Pons (tissue), 1 donor: ENCODE measurements around the gene IL10RA.
"Not testable (repeated sequence)": the region's sequence is repeated elsewhere in the genome, so short reads cannot be mapped to it uniquely, and the experiment has no call there.

Experiments
- DNase-seq: peaks from one replicate; pipeline ENCODE4 v3.0.0-alpha.2; 2016; ENCODE audit warnings: low spot score

The IL10RA gene

DNA sequence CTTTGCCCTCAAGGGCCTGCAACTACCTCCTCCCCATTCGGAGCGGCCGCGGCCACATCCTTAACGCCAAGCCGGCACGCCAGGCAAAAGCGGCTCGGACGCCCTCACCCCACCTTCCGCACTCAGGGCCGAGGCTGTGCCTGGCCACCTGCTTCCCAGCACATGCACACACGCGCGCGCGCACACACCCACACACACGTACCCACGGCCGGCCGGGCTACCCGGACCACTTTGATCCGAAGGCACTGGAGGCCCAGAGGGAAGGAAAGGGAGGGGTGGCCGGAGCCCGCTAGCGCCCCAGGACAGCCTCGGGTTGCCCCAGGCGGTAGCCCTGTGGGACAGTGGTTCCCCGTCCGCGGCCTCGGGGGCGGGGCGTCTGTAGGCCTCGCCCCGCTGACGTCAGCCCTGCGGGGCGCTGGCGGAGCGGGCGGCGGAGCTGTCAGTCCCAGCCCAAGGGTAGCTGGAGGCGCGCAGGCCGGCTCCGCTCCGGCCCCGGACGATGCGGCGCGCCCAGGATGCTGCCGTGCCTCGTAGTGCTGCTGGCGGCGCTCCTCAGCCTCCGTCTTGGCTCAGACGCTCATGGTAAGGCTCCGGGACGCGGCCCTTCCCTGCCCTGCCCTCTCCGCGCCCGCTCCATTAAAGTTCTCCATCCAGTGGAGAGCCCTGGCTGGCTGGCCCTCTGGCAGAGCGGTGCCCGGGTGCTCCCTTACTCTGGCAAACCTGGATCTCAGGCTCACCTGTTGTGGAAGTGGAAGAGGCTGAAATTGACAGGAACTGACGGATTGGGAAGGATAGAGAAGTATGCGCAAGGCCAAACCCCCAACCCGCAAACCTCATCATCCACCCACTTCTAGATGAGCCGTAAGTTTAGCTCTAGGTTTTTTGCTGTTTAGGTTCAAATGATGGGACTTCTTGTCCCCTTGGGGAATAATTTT lies at the start of gene IL10RA:
IL10RA (plus strand) TSS at position 442 of the 935 bp plus-strand sequence; CDS start at position 516, 74 bp downstream.
- peak; percentile 77 for DNase-seq

DNA sequence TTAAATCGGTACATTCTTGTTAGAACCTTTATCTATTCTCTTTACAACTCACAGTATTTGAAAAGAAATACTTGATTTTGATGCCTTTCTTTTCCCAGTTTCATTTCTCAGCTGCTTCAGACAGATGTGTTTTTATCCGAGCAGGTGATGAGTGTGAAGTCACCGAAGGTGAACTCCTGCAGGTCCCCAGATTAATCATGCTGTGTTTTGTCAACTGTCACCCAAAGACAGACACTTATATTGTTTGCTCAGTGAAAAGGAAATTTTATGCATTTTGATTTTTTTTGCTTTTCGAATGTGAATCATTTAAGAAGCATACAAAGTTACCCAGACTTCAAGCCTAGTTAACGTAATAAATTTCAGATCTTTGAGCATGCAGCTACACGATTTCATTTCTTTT lies 49.2 kb upstream of the IL10RA start:
- DNase-seq, result no peak

DNA sequence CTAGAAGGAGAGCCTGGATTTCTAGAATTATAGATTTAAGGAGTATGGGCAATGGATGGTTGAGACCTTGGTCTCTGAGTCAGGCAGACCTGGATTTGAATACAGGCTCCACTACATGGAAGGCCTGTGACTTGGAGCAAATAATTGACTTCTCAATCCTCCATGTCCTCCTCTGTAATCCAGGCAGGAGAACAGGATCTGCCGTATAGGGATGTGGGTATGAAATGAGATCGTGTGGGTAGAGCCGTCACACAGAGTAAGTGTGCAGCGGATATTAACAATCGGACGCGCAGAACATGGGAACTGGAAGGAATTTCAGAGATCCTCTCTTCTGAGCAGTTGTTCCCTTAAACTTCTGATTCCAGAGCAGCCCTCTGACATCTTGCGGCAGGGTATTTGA lies 45.5 kb upstream of the IL10RA start:
- no peak for DNase-seq

DNA sequence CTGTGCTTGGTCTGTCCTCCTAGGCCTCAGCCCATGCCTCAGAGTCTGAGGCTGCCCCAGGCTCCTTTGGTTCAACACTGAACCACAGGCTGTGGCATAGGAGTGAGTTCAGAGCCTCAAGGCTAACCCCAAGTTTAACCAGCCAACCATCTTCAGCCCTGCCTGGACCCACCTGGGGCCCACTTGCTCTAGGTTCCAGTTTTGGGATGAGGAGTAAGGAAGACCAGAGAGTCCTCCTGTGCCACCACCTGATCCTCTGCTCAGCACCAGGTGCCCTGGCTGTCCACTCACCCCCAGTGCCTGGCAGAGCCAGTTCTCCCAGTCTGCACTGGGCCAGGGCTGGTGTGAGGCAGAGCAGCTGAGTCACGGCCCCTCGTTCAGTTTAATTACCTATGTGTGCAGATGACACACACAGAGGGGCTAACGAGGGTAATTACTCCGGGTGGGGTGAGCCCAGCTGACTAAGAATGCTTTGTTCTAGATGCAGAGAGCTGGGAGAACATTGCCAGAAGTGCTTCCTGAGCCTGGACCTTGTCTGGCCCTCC lies 45.0 kb upstream of the IL10RA start:
- no peak for DNase-seq

DNA sequence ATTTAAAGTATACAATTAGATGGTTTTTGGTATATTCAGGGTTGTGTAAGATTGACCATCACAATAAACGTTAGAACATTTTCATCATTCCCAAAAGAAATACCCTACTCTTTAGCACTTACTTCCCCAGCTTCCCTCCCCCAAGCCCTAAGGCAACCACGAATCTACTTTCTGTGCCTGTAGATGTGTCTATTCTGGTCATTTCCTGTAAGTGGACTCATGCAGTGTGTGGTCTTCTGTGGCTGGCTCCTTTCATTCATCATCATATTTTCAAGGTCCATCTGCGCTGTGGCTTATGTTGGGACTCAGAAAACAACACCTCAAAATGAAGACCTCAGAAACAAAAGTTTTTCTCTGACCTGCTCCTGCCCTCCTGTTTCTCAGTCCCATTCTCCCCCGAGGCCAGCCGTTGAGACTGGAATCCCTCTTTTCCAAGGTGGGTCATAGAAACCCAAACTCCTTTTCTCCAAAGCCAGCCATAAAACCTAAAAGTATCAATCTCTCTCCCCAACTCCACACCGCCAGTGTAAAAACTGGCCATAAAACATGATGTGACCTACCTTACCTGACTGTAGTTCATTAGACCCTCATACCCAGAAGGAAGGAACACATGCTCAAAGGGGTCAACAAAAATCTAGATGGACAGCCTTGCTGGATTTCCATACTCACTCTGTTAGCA lies 44.1 kb upstream of the IL10RA start:
- DNase-seq, result no peak

DNA sequence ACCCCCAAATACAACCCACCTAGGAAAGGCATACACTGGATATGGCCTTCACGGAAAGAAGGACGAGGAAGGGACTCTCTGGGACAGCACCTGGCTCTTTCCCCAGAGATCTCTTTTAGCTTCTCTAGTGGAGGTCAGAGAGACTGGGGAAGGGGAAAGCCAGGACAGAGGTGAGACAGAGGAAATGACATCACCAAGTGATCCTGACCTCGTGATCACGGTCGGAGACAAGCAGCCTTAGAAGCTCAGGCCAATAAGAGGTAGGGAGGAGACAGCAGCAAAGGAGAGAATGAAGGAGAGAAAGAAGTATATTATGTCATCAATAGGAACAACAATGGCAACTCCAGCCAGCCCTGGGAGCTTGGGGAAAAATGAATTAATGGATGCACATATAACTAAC lies 41.6 kb upstream of the IL10RA start:
- no peak for DNase-seq

DNA sequence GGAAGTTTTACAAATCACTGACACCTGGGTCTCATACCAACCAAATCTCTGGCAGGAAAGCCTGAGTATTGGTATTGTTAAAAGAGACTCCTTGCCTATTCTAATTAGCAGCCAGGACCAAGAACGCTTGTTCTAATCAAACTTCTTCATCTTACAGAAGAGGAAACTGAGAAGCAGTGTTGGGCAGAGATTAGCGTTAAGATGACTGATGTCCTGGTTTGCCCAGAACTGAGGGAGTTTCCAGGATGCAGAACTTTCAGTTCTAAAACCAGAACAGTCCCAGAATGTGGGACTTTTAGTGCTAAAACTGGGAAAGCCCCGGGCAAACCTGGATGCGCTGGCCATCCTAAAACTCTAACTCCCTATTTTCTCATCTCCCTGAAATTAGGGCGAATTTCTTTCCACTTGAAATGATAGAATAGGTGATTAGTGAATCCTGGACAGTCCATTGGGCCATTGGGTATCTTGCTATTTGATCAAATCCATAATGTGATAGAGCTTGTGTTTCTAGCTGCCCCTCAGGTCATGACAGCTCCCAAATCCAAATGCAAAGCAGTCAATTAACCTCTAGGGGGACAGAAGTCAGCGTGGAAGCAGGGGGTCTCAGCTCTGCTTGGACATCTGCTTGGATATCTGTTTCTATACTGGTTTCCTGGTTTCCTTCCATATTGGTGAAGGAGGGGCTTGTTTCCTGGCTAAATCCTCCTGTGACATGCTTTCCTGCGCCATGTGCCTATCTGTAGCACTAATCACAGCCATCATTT lies 41.0 kb upstream of the IL10RA start:
- DNase-seq, result no peak

DNA sequence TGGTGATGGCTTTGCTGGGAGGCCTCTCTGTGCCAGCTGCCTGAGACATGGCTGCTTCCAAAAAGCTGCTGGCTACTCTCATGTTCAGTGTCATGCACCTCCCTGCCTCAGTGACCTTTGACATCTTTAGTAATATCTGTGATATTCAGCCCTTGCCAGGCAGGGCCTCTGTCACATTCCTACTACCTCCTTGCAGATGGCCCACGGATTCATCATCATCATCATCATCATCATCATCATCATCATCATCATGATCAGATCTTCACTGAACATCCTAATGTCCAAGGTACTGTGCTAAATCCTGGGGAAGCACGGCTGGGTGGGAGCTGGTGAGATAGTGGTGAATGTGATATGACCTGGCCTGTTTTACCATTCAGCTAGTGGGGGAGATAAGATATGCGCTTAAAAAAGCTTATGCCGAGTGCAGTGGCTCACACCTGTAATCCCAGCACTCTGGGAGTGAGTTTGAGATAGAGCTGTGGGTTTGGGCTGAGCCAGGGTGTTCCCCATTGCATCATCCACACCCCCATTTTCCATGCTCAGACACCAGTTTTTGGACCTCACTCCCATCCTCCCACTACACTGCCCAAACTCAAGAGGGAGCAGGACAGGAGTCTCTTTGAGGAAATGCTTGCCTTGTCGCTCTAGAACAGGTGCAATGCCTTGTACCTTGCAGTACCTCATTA lies 39.9 kb upstream of the IL10RA start:
- DNase-seq, result no peak

DNA sequence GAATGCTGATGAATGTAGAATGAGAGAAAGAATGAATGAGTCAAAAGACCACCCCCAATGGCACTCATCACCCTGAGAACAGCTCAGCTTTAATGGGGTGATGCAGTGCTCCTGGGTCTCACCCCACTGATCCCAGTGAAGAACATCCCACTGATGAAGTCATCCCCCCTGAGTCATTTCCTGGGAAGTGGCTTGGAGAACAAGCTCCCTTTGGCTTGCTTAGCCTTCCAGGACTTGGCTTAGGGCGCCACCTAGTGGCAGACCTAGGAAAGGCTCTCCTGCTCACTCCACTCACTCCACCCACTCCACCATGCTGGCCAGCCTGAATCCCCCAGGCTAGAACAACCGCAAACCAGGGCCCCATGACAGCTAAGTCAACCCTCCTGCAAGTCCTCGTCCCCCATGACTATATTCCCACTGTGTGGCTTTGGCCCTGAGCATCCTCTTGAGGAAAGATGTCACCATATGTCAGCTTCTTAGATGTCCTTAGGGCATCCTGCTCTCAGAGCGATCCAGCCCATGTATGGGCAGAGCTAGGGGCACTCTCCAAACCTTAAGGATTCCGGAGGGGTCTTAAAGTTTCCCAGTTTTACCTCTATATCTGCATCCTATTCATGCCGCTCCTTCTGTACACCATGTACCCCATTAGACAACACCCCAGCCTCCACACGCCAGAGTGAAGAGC lies 39.2 kb upstream of the IL10RA start:
- peak; percentile 85 for DNase-seq

DNA sequence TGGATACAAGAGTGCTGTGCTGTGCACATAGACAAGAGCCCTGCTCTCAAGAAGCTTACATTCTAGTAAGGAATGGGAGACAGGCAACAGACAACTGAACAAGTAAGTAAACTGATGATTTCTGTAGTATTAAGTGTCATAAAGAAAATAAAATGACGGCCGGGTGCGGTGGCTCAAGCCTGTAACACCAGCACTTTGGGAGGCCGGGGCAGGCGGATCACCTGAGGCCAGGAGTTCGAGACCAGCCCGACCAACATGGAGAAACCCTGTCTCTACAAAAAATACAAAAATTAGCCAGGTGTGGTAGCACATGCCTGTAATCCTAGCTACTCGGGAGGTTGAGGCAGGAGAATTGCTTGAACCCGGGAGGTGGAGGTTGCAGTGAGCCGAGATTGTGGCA lies 38.4 kb upstream of the IL10RA start:
- not testable (repeated sequence) for DNase-seq

DNA sequence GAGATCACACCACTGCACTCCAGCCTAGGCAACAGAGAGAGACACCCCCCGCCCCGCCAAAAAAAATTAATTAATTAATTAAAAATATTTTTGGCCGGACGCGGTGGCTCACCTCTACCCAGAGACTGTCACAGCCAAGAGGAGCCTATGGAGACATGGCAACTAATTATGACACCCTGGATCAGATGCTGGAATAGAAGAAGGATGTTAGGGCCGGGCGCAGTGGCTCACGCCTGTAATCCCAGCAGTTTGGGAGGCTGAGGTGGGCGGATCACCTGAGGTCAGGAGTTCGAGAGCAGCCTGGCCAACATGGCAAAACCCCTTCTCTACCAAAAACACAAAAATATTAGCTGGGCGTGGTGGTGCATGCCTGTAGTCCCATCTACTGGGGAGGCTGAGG lies 37.7 kb upstream of the IL10RA start:
- DNase-seq, result not testable (repeated sequence)

DNA sequence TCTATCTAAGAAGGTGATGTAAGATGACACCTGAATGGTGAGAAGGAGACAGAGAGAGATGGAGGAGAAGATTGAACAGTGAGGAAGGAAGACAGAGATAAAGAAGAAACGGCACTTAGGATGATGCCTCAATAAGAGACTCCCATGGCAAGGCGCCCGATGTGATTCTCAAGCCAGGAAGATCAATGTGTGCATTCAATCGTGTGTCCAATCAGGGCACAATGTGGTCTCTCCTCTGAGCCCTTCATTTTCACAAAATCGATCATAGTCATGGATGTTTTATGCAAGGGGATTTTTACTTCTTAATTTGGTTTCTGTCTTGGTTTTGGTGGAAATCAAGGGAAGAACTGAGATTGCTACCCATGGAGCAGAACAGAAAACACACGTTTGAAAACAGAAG lies 37.1 kb upstream of the IL10RA start:
- DNase-seq, result no peak

DNA sequence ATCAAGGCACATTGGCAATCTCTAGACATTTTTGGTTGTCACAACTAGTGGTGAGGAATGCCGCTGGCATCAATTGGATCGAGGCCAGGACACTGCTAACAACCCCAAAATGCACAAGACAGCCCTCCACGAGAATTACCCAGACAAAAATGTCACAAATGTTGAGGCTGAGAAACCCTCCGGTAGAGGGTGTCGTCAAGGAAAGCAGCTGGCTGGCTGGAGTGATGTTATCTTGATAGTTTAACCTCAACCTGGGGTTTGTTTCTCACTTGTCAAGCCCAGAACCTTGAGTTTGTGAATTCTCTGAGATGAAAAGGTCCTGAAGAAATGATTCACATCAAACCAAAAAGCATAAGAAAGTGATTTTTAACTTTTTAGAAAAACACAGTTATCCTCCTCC lies 35.9 kb upstream of the IL10RA start:
- peak; percentile 7 for DNase-seq

DNA sequence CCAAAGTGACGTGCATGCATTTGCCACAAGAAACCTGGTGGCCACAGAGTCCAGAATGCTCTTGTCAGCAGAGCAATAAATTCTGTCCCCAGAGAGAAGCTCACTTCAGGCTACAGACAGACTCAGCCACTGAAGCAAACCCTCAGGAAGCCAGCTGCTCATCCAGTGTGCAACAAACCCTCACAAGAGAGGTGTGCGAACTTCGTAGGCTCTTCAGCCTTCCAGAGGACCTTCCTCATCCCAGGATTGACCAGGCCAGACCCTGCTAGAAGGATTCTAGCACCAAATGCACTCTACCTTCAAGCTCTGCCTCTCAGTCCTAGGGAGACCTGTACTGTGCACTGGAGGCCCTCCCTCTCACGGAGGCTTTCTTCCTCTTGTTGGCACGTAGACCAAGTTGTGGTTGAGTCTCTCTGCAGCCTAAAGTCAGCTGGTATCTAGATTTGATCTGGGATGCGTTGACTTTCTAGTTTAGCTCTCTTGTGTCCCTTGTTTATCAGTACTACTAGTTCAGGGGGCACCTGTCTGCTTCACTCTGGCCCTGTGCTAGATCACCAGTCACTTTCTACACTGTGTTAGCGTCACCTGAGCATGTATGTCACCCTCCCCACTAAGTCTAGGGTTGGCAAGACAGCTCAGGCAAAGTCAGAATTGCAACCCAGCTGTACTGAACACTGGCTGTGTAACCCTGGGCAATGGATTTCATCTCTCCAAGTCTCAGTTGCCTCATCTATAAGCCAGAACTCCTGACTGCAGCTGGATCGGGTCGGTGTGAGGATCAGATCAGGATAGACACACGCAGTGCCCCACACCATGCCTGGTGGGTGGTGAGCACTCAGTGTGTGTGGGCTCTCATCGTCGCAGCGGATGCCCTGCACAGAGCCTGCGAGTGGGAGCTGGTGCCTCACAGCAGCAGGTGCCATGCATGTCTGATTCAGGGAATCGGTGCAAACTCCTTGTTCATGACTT lies 34.9 kb upstream of the IL10RA start:
- DNase-seq, result no peak

DNA sequence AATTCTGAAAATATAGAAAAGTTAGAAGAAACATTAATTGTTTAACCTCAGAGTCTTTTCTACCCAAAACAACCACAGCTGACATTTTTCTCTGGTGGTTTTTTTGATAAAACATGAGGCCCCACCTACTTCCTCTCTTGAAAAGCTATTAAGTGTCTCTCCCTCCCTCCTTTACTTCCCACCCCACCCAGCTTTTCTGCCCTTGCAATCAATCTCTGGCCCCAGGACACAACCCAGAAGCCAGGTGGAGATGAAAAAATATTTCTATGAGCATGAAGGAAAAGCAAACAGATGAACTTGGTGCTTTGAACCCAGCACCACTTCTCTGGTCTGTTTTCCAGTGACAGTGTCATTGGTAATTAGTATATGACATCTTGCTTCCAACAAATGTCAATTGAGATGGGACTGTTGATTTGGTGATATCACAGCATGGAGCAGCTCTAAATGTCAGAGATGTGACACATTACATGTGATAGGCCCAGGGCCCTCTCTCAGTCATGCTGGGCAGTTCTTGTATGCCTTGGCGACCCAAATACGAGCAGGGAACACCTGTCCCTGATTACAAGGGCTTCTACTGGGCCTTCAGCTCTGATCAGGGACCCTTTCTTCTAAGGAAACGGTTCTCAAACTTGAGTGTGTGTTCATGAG lies 33.0 kb upstream of the IL10RA start:
- DNase-seq, result no peak

DNA sequence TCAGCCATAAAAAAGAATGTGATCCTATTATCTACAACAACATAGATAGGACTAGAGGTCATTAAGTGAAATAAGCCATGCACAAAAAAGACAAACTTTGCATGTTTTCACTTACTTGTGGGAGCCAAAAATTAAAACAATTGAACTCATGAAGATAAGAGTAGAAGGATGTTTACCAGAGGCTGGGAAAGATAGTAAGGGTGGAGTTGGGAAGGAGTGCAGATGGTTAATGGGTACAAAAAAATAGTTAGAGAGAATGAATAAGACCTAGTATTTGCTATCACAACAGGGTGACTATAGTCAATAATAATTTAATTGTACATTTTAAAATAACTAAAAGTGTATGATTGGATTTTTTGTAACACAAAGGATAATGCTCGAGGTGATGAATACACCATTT lies 27.2 kb upstream of the IL10RA start:
- DNase-seq, result no peak

DNA sequence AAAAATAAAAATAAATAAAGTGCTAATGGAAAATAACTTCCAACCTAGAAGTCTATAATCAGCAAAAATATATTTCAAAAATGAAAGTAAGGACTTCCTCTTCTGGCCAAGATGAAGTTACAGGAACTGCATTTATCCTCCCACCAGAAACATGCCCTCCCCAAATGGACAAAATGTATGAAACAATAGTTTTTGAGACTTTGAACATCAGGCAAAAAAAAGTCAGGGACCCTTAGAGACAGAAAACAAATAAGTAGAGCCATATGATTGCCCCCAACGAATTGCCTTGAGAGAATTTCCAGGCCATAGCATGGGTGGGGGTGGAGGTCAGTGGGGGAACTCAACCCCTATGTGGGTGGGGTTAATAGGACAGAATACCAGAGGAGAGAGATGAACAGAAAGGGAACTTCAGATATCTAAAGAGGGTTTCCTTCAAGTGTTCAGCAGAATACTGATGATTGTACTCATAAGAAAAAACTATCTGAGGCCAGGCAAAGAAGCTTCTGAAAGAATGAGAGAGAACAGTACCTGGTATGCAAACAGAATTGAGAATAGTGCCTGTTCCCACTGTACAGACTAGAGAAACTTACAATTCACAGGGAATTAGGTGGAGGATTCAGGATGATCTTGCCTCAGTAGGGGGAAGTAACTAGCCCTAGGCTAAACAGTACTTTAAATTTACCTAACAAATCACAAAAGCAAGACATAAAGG lies 26.6 kb upstream of the IL10RA start:
- DNase-seq, result no peak

DNA sequence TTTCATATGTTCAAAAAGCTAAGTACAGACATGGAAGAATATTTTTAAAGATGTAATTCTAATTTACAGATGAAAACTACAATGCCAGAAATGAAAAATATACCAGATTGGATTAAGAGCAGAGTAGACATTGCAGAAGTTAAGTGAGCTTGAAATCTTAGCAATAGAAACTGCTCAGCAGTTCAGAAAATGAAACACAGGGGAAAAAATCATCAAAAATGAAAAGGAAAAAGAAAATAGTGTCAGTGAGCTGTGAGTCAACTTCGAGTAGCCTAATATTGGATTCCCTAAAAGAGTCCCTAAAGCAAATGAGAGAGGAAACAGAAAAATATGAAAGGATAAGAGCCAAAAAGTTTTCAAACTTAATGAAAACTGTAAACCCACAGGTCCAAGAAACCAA lies 25.8 kb upstream of the IL10RA start:
- DNase-seq, result no peak

DNA sequence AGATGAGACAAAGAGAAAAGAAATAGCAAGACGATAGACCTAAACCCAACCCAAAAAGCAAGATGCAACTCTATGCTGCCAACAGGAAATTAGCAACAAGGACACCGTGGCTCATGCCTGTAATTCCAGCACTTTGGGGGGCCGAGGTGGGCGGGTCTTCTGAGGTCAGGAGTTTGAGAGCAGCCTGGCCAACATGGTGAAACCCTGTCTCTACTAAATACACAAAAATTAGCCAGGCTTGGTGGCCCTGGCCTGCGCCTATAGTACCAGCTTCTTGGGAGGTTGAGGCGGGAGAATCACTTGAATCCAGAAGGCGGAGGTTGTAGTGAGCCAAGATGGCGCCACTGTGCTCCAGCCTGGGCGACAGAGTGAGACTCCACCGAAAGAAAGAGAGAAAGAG lies 24.3 kb upstream of the IL10RA start:
- DNase-seq, result no peak
